ENCODE measurements around the gene SLC6A6.

SLC6A6 gene

GRCh38 chr3:14378415-14378814, 24.0 kb upstream of the SLC6A6 start:
- TF ChIP-seq GATA3 (IDR thresholded peaks at IDR 0.05; ENCODE audit: low read depth, low read length) (no peak), GATA2 (IDR thresholded peaks at IDR 0.05; ENCODE audit: low read depth, low read length) (no peak)

GRCh38 chr3:14379843-14380242, 22.6 kb upstream of the SLC6A6 start:
- TF ChIP-seq GATA3 (IDR thresholded peaks at IDR 0.05; ENCODE audit: low read depth, low read length) (no peak), GATA2 (IDR thresholded peaks at IDR 0.05; ENCODE audit: low read depth, low read length) (no peak)

- TF ChIP-seq GATA3 (IDR thresholded peaks at IDR 0.05; ENCODE audit: low read depth, low read length) (no peak), GATA2 (IDR thresholded peaks at IDR 0.05; ENCODE audit: low read depth, low read length) (no peak)
Observed at GRCh38 chr3:14386254-14386653, 16.2 kb upstream of the SLC6A6 start.

- TF ChIP-seq GATA3 (IDR thresholded peaks at IDR 0.05; ENCODE audit: low read depth, low read length) (no peak), GATA2 (IDR thresholded peaks at IDR 0.05; ENCODE audit: low read depth, low read length) (no peak)
Observed at GRCh38 chr3:14388201-14388600, 14.2 kb upstream of the SLC6A6 start.

- TF ChIP-seq GATA3 (IDR thresholded peaks at IDR 0.05; ENCODE audit: low read depth, low read length) (no peak), GATA2 (IDR thresholded peaks at IDR 0.05; ENCODE audit: low read depth, low read length) (no peak)
Observed at GRCh38 chr3:14389166-14389606, 13.2 kb upstream of the SLC6A6 start.

- no peak for TF ChIP-seq GATA2 (IDR thresholded peaks at IDR 0.05; ENCODE audit: low read depth, low read length)
- TF ChIP-seq GATA3 (IDR thresholded peaks at IDR 0.05; ENCODE audit: low read depth, low read length), result no peak
Observed at GRCh38 chr3:14389716-14390115, 12.7 kb upstream of the SLC6A6 start.

- TF ChIP-seq GATA2 (IDR thresholded peaks at IDR 0.05; ENCODE audit: low read depth, low read length) (no peak), GATA3 (IDR thresholded peaks at IDR 0.05; ENCODE audit: low read depth, low read length) (no peak)
Observed at GRCh38 chr3:14391033-14391432, 11.4 kb upstream of the SLC6A6 start.

- TF ChIP-seq GATA3 (IDR thresholded peaks at IDR 0.05; ENCODE audit: low read depth, low read length), result no peak
- no peak for TF ChIP-seq GATA2 (IDR thresholded peaks at IDR 0.05; ENCODE audit: low read depth, low read length)
Observed at GRCh38 chr3:14392231-14392630, 10.2 kb upstream of the SLC6A6 start.

- TF ChIP-seq GATA3 (IDR thresholded peaks at IDR 0.05; ENCODE audit: low read depth, low read length) (no peak), GATA2 (IDR thresholded peaks at IDR 0.05; ENCODE audit: low read depth, low read length) (no peak)
Observed at GRCh38 chr3:14392803-14393319, 9.5 kb upstream of the SLC6A6 start.

GRCh38 chr3:14393440-14394106, 8.8 kb upstream of the SLC6A6 start:
- no peak for TF ChIP-seq GATA2 (IDR thresholded peaks at IDR 0.05; ENCODE audit: low read depth, low read length)
- no peak for TF ChIP-seq GATA3 (IDR thresholded peaks at IDR 0.05; ENCODE audit: low read depth, low read length)

GRCh38 chr3:14396031-14396692, 6.2 kb upstream of the SLC6A6 start:
- TF ChIP-seq GATA2 (IDR thresholded peaks at IDR 0.05; ENCODE audit: low read depth, low read length) (no peak), GATA3 (IDR thresholded peaks at IDR 0.05; ENCODE audit: low read depth, low read length) (no peak)

- TF ChIP-seq GATA3 (IDR thresholded peaks at IDR 0.05; ENCODE audit: low read depth, low read length) (no peak), GATA2 (IDR thresholded peaks at IDR 0.05; ENCODE audit: low read depth, low read length) (no peak)
Observed at GRCh38 chr3:14397046-14397445, 5.4 kb upstream of the SLC6A6 start.

- no peak for TF ChIP-seq GATA3 (IDR thresholded peaks at IDR 0.05; ENCODE audit: low read depth, low read length)
- TF ChIP-seq GATA2 (IDR thresholded peaks at IDR 0.05; ENCODE audit: low read depth, low read length), result no peak
Observed at GRCh38 chr3:14397531-14397930, 4.9 kb upstream of the SLC6A6 start.

- TF ChIP-seq GATA2 (IDR thresholded peaks at IDR 0.05; ENCODE audit: low read depth, low read length) (no peak), GATA3 (IDR thresholded peaks at IDR 0.05; ENCODE audit: low read depth, low read length) (no peak)
Observed at GRCh38 chr3:14397940-14398796, 4.2 kb upstream of the SLC6A6 start.

Data from SH-SY5Y (cell line).